Neural cell (in vitro differentiated cells): ENCODE measurements around the gene UBA5.

Source experiments
- EP300 ChIP-seq: fragments of 450-650 bp; conservative IDR thresholded peaks from 2 replicates; pipeline ENCODE4 v1.6.1; 2014; ENCODE audit warnings: antibody characterized with exemption, mild to moderate bottlenecking, moderate library complexity; ENCODE audit not compliant: poor library complexity, severe bottlenecking
- POLR2AphosphoS5 ChIP-seq: IDR thresholded peaks from 2 replicates; pipeline ENCODE4 v1.6.1; 2012
- RAD21 ChIP-seq: fragments of 450-650 bp; conservative IDR thresholded peaks from 2 replicates; pipeline ENCODE4 v1.6.1; 2014; ENCODE audit warnings: antibody characterized with exemption, mild to moderate bottlenecking, moderate library complexity
- REST ChIP-seq: IDR thresholded peaks from 2 replicates; pipeline ENCODE4 v1.6.1; 2012; ENCODE audit warnings: borderline replicate concordance
- TF ChIP-seq, protein P1 (sequence below): fragments of 450-650 bp; IDR thresholded peaks from 2 replicates; pipeline ENCODE4 v1.5.1; 2014; ENCODE audit warnings: antibody characterized with exemption, mild to moderate bottlenecking, moderate library complexity; ENCODE audit not compliant: poor library complexity, severe bottlenecking

- TF ChIP-seq, protein P1, sequence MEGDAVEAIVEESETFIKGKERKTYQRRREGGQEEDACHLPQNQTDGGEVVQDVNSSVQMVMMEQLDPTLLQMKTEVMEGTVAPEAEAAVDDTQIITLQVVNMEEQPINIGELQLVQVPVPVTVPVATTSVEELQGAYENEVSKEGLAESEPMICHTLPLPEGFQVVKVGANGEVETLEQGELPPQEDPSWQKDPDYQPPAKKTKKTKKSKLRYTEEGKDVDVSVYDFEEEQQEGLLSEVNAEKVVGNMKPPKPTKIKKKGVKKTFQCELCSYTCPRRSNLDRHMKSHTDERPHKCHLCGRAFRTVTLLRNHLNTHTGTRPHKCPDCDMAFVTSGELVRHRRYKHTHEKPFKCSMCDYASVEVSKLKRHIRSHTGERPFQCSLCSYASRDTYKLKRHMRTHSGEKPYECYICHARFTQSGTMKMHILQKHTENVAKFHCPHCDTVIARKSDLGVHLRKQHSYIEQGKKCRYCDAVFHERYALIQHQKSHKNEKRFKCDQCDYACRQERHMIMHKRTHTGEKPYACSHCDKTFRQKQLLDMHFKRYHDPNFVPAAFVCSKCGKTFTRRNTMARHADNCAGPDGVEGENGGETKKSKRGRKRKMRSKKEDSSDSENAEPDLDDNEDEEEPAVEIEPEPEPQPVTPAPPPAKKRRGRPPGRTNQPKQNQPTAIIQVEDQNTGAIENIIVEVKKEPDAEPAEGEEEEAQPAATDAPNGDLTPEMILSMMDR = no peak
- TF ChIP-seq EP300 (no peak), POLR2AphosphoS5 (no peak), RAD21 (no peak), REST (no peak)
These were observed 5.2 kb downstream of the UBA5 start for GRCh38 chr3:132665230-132665745.
